LNCaP clone FGC (cell line): Measurements from ENCODE around the gene SPIN1.

Experiments
- DNase-seq: peaks from one replicate; pipeline ENCODE4 v3.0.0-alpha.2; 2011; ENCODE audit warnings: low read depth
- H3K4me3 ChIP-seq: 2 replicates; pipeline ENCODE4 v1.5.1; 2011; ENCODE audit warnings: mild to moderate bottlenecking, low read depth, low read length, control low read depth
- CTCF ChIP-seq: IDR thresholded peaks from 2 replicates; pipeline ENCODE4 v1.5.1; 2012; ENCODE audit warnings: mild to moderate bottlenecking; ENCODE audit not compliant: control insufficient read depth, insufficient read depth; ENCODE audit errors: extremely low read depth

Gene SPIN1

GRCh38 chr9:88359974-88360373 is 28.3 kb upstream of the SPIN1 start:
- no peak for DNase-seq
- no peak for TF ChIP-seq CTCF
- no peak overlapping the region for H3K4me3 ChIP-seq

DNA sequence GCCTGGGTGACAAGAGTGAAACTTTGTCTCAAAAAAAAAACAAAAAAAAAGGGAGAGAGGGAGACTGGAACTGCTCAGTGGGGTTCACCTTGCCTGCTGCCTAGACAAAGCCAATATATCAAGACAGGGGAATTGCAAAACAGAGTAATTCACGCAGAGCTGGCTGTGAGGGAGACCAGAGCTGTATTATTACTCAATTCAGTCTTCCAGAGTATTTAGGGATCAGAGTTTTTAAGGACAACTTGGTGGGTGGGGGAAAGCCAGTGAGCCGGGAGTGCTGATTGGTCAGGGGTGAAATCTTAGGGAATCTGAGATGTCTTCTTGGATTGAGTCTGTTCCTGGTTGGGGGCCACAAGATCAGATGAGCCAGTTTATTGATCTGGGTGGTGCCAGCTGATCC is 25.6 kb upstream of the SPIN1 start:
- H3K4me3 ChIP-seq = no peak overlapping the region
- no peak for TF ChIP-seq CTCF
- DNase-seq = no peak

DNA sequence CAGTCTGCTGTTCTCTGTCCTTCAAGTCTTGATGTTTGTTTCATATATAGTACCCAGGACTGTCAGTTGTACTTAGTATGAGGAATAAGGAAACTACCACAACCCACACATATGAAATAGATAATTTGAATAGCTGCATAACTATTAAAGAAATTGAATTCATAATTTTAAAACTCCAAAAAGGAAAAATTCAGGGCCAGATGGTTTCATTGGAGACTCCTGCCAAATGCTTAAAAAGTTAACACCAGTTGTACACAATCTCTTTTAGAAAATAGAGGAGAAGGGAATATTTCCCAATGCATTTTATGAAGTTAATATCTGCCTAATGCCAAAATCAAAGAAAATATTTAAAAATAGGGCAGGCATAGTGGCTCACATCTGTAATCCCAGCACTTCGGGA is 24.6 kb upstream of the SPIN1 start:
- TF ChIP-seq CTCF = no peak
- H3K4me3 ChIP-seq = no peak overlapping the region
- no peak for DNase-seq

- no peak for TF ChIP-seq CTCF
- no peak for DNase-seq
- no peak overlapping the region for H3K4me3 ChIP-seq
Observed at GRCh38 chr9:88364706-88365105, 23.5 kb upstream of the SPIN1 start.

GRCh38 chr9:88370346-88370745 is 17.9 kb upstream of the SPIN1 start:
- no peak for TF ChIP-seq CTCF

DNA sequence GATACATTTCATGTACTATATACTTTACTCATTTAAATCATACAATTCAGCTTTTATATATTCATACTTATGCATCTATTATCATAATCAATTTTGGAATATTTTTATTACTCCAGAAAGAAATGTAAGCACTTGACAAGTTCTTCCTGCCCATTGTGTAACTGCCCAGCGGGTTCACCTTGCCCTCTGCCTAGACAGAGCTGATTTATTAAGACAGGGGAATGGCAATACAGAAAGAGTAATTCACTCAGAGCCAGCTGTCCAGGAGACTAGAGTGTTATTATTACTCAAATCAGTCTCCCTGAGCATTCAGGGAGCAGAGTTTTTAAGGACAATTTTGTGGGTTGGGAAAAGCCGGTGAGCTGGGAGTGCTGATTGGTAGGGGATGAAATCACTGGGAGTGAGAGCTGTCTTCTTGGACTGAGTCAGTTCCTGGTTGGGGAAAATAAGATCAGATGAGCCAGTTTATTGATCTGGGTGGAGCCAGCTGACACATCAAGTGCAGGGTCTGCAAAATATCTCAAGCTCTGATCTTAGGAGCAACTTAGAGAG is 16.1 kb upstream of the SPIN1 start:
- TF ChIP-seq CTCF = no peak
- H3K4me3 ChIP-seq = no peak overlapping the region
- DNase-seq = no peak

More at GRCh38 chr9:88370346-88370745, 17.9 kb upstream of the SPIN1 start:
- H3K4me3 ChIP-seq = no peak overlapping the region
- DNase-seq = no peak

DNA sequence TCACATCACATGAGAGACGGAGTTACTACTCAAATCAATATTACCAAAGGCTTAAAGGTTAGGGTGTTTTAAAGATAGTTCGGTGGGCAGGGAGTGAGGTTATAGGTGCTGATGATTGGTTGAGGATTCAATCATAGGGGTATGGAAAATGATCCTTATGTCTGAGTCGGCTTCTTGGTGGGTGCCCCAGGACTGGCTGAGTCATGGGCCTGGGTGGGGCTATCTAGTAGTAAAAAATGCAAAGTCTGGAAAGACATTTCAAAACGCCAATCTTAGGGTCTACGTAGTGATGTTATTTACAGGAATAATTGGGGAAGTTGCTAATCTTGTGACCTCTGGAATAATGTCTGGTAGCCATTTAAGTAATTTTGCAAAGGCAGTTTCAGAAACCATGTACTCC is 15.2 kb upstream of the SPIN1 start:
- TF ChIP-seq CTCF = no peak
- H3K4me3 ChIP-seq = no peak overlapping the region
- DNase-seq = no peak
